K562 (cell line): ENCODE data around the gene WNK2. TPM values are rescaled to one million over a fixed set of nuclear protein-coding genes. Genes with fewer than 3 reads are reported as not detected.

Experiments
- ATAC-seq: fragments of 200-7000 bp; cut with Tn5 transposase; 3 replicates; pipeline ENCODE4 v1.9.1; 2020; ENCODE audit warnings: moderate library complexity
- BruUV-seq: library from RNA; stranded (reverse); fragments of 400-500 nt; replicated peaks from 2 replicates; lab custom pipeline; 2021; lab: Mats Ljungman, UMichigan
- CTCF ChIA-PET: fragments of 300-600 bp; formaldehyde crosslinking; extraction: SDS; loops from one replicate; lab custom pipeline; 2021; ENCODE audit warnings: low intra/inter-chr PET ratio; lab: Yijun Ruan, JAX
- POLR2A ChIA-PET: fragments of 300-600, 350-650 bp; sonication (Branson Sonifier 250); formaldehyde crosslinking; extraction: SDS; loops from one replicate; lab custom pipeline; 2021; ENCODE audit warnings: antibody characterized with exemption, inconsistent platforms; lab: Yijun Ruan, JAX
- DNase-seq, 4 experiments: peaks; one replicate each; pipeline versions ENCODE4 v3.0.0 to v3.0.0-alpha.2; 2011 to 2018; ENCODE audit warnings: low spot score in 3 of 4, mixed read lengths in 3 of 4; ENCODE audit errors: extremely low read depth in 1 of 4
- FAIRE-seq: peaks from 2 replicates; lab custom pipeline; 2011; peaks lifted over from hg19 to GRCh38; lab: Jason Lieb, UNC
- H2AFZ ChIP-seq: 2 replicates; pipeline ENCODE4 v1.6.0; 2011; ENCODE audit warnings: low read depth, low read length, control low read depth, inconsistent platforms
- H3K27ac ChIP-seq: fragments of 200-600 bp; 3 replicates; pipeline ENCODE4 v1.8.0; 2011; ENCODE audit warnings: low read depth, mild to moderate bottlenecking, control low read depth, inconsistent platforms, low read length, moderate library complexity, mixed read lengths; ENCODE audit errors: extremely low read depth
- H3K27me3 ChIP-seq, 2 experiments: fragments of 300-600 bp in 1 of 2; 2 replicates in 1 of 2; 3 replicates in 1 of 2; pipeline versions ENCODE4 v1.6.0 to v1.8.0; 2011; ENCODE audit warnings: inconsistent platforms in 2 of 2, low read length in 2 of 2, mild to moderate bottlenecking in 1 of 2, mixed read lengths in 1 of 2, moderate library complexity in 1 of 2; ENCODE audit not compliant: control insufficient read depth in 2 of 2, insufficient read depth in 2 of 2
- H3K36me3 ChIP-seq: fragments of 300-600 bp; 3 replicates; pipeline ENCODE4 v1.8.0; 2011; ENCODE audit warnings: mild to moderate bottlenecking, low read length, inconsistent platforms; ENCODE audit not compliant: control insufficient read depth, insufficient read depth
- H3K4me1 ChIP-seq, 2 experiments: fragments of 200-600 bp in 1 of 2; replicated peaks in 1 of 2; 2 replicates in 1 of 2; 3 replicates in 1 of 2; pipeline versions ENCODE4 v1.5.1 to v1.8.0; 2011; ENCODE audit warnings: inconsistent platforms in 2 of 2, low read length in 2 of 2, mild to moderate bottlenecking in 1 of 2, mixed read lengths in 1 of 2, moderate library complexity in 1 of 2; ENCODE audit not compliant: control insufficient read depth in 2 of 2, insufficient read depth in 2 of 2
- H3K4me2 ChIP-seq: 2 replicates; pipeline ENCODE4 v1.6.1; 2011; ENCODE audit warnings: low read length, control low read depth, inconsistent platforms, mixed read lengths; ENCODE audit not compliant: insufficient read depth
- H3K4me3 ChIP-seq: fragments of 200-600 bp; sonication (generic), shearing (Covaris generic); 2 replicates; pipeline ENCODE4 v1.5.1; 2016; ENCODE audit warnings: control low read depth, inconsistent platforms
- H3K79me2 ChIP-seq: fragments of 200-600 bp; 3 replicates; pipeline ENCODE4 v1.8.0; 2011; ENCODE audit warnings: low read length, inconsistent platforms; ENCODE audit not compliant: control insufficient read depth, insufficient read depth
- H3K9ac ChIP-seq, 2 experiments: 2 replicates each; pipeline versions ENCODE4 v1.6.0 to v1.6.1; 2011; ENCODE audit warnings: low read depth in 2 of 2, low read length in 2 of 2, control low read depth in 1 of 2, inconsistent platforms in 1 of 2, mild to moderate bottlenecking in 1 of 2, mixed read lengths in 1 of 2; ENCODE audit not compliant: insufficient read depth in 1 of 2
- H3K9me1 ChIP-seq: one replicate; pipeline ENCODE4 v1.6.0; 2011; ENCODE audit warnings: inconsistent platforms, mild to moderate bottlenecking, low read length, moderate library complexity; ENCODE audit not compliant: control insufficient read depth, insufficient read depth
- H3K9me3 ChIP-seq: replicated peaks from 2 replicates; pipeline ENCODE4 v1.5.1; 2011; ENCODE audit warnings: low read depth, low read length, inconsistent platforms; ENCODE audit not compliant: control insufficient read depth, insufficient read depth
- H4K20me1 ChIP-seq: replicated peaks from 2 replicates; pipeline ENCODE4 v1.6.1; 2011; ENCODE audit warnings: low read length, inconsistent platforms, mixed read lengths; ENCODE audit not compliant: control insufficient read depth, insufficient read depth
- CBFB ChIP-seq: sonication (generic); formaldehyde crosslinking; IDR thresholded peaks from 2 replicates; pipeline ENCODE4 v1.4.0; 2020; ENCODE audit warnings: mild to moderate bottlenecking, missing genetic modification reagents
- CREBBP ChIP-seq: IDR thresholded peaks from one replicate; pipeline ENCODE4 v1.6.1; 2012; ENCODE audit warnings: low read depth, mild to moderate bottlenecking, control low read depth, inconsistent platforms, low read length
- HNRNPK ChIP-seq: fragments of 200-400 bp; formaldehyde crosslinking; IDR thresholded peaks from one replicate; pipeline ENCODE4 v1.6.1; 2018; ENCODE audit warnings: mild to moderate bottlenecking, low read depth, low read length; ENCODE audit not compliant: poor library complexity, severe bottlenecking
- KAT8 ChIP-seq: fragments of 450-650 bp; IDR thresholded peaks from 2 replicates; pipeline ENCODE4 v1.6.1; 2016; ENCODE audit warnings: low read depth, mild to moderate bottlenecking
- KLF6 ChIP-seq: fragments of 250-450 bp; sonication (Bioruptor Pico); IDR thresholded peaks from 2 replicates; pipeline ENCODE4 v1.4.0; 2020; ENCODE audit warnings: mild to moderate bottlenecking, moderate library complexity, borderline replicate concordance
- MAFG ChIP-seq: fragments of 450-650 bp; conservative IDR thresholded peaks from 2 replicates; pipeline ENCODE4 v1.6.1; 2016; ENCODE audit warnings: missing genetic modification characterization, missing compliant biosample characterization
- MAZ ChIP-seq, 2 experiments: fragments of 450-650 bp in 1 of 2; sonication (generic) in 1 of 2; formaldehyde crosslinking; IDR thresholded peaks in 1 of 2; conservative IDR thresholded peaks in 1 of 2; 2 replicates each; pipeline versions ENCODE4 v1.4.0 to v1.5.0; 2020; ENCODE audit warnings: mild to moderate bottlenecking in 1 of 2, missing genetic modification reagents in 1 of 2
- MCM3 ChIP-seq: fragments of 450-650 bp; IDR thresholded peaks from 2 replicates; pipeline ENCODE4 v1.6.1; 2016
- NFE2L1 ChIP-seq: fragments of 450-650 bp; IDR thresholded peaks from 2 replicates; pipeline ENCODE4 v1.6.1; 2016; ENCODE audit warnings: missing genetic modification characterization, low read depth, mild to moderate bottlenecking, missing compliant biosample characterization, moderate library complexity, borderline replicate concordance
- NFRKB ChIP-seq: fragments of 450-650 bp; IDR thresholded peaks from 2 replicates; pipeline ENCODE4 v1.6.1; 2016; ENCODE audit warnings: low read depth
- NUFIP1 ChIP-seq: fragments of 450-650 bp; IDR thresholded peaks from 2 replicates; pipeline ENCODE4 v1.6.1; 2018; ENCODE audit not compliant: partially characterized antibody
- RBM15 ChIP-seq: fragments of 200-400 bp; formaldehyde crosslinking; IDR thresholded peaks from 2 replicates; pipeline ENCODE4 v1.6.1; 2018; ENCODE audit warnings: mild to moderate bottlenecking, low read length, moderate library complexity; ENCODE audit not compliant: insufficient read depth
- SUPT5H ChIP-seq: fragments of 450-650 bp; IDR thresholded peaks from 2 replicates; pipeline ENCODE4 v1.6.1; 2016
- TCF7 ChIP-seq: sonication (generic); IDR thresholded peaks from 2 replicates; pipeline ENCODE4 v1.6.1; 2016; ENCODE audit warnings: antibody characterized with exemption, borderline replicate concordance
- TEAD2 ChIP-seq: fragments of 450-650 bp; IDR thresholded peaks from 2 replicates; pipeline ENCODE4 v1.6.1; 2016; ENCODE audit warnings: missing genetic modification characterization, control low read depth, missing compliant biosample characterization
- ZNF146 ChIP-seq: IDR thresholded peaks from one replicate; pipeline ENCODE4 v1.6.1; 2018; ENCODE audit warnings: missing compliant biosample characterization; ENCODE audit not compliant: unreplicated experiment
- ZNF217 ChIP-seq: sonication (generic); formaldehyde crosslinking; IDR thresholded peaks from 2 replicates; pipeline ENCODE4 v1.8.0; 2022; ENCODE audit warnings: mild to moderate bottlenecking, missing genetic modification reagents
- WGBS: fragments of 100-300 bp; shearing (Covaris generic); methylation state at CpG from one replicate; pipeline ENCODE4 v1.1.6; 2016; ENCODE audit warnings: low coverage, mixed read lengths; ENCODE audit not compliant: insufficient coverage; ENCODE audit errors: missing lambda C conversion rate; 5-methylcytosine and 5-hydroxymethylcytosine counted together
- in situ Hi-C: fragments of 300-500 bp; cut with MboI; formaldehyde crosslinking; loops from 4 replicates; pipeline ENCODE4 v1.15.0; 2018; ENCODE audit warnings: inconsistent platforms, mixed read lengths
- intact Hi-C: fragments of 100-400 bp; cut with micrococcal nuclease; formaldehyde crosslinking; loops from 2 replicates; pipeline ENCODE4 v1.14.2; 2022
- polyA plus RNA-seq, 8 experiments: library from polyadenylated mRNA; depleted of rRNA in 4 of 8; stranded (reverse) in 5 of 8; unstranded in 3 of 8; fragments of >200 nt; fragmentation: Nextera tagmentation in 2 of 8; fragmentation: Illumina TruSeq in 1 of 8; extraction: Ambion mirVana in 2 of 8; extraction: Trizol in 1 of 8; gene quantifications; 2 replicates each; pipeline versions ENCODE4 v1.2.1 to v1.2.3, GENCODE V29; 2011 to 2014; ENCODE audit warnings: inconsistent platforms in 1 of 8, missing spikeins in 1 of 8
- total RNA-seq, 7 experiments: library from RNA; depleted of rRNA in 6 of 7; stranded (reverse); fragments of >200 nt in 6 of 7; fragmentation: Illumina TruSeq in 2 of 7; extraction: Trizol in 2 of 7; gene quantifications; 2 replicates each; pipeline versions ENCODE4 v1.2.1 to v1.2.3, GENCODE V29; 2011 to 2021; ENCODE audit warnings: low replicate concordance in 1 of 7
- TF ChIP-seq, protein P1 (sequence below): fragments of 450-650 bp; IDR thresholded peaks from 2 replicates; pipeline ENCODE4 v1.6.1; 2018; ENCODE audit warnings: mild to moderate bottlenecking, low read depth; ENCODE audit not compliant: partially characterized antibody

Gene WNK2
- total and polyA plus RNA-seq, 9 of the 15 experiments (the other 6 are each of a cell fraction or from before 2014, with no cell fraction given) = 0.36 to 3.3 (median 0.64) TPM; not detected in 2

DNA sequence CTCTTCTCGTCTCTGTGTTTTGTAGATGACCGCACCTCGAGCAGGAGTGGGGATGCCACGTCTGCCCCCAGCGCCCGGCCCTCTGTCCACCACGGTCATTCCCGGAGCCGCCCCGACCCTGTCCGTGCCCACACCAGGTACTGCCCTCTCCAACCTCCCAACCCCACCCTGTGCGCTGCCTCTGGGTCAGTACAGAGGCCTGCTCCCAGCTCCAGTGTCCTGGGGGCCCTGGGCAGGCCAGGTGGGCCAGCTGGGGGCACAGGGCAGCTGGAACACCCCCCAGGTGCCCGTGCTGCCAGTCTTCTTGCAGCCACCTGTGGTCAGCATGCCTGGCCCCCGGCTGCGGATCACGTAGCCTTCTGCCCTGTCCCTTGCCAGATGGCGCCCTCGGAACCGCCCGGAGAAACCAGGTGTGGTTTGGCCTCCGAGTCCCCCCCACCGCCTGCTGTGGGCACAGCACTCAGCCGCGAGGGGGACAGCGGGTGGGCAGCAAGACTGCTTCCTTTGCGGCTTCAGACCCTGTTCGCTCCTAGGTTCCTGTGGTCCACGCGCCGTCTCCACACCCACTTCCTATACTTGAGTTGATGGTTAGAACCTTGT is 133.7 kb downstream of the WNK2 start:
- Histone ChIP-seq H3K36me3 (no peaks in the 10 kb centered on the region), H3K4me2 (no peak overlapping the region), H4K20me1 (no peaks in the 10 kb centered on the region), H3K4me3 (no peak overlapping the region), H3K4me1 (peaks cover 0 to 14% of the 10 kb centered on the region in 2 experiments; a peak in 2 of 5 replicates), H3K9ac (no peak overlapping the region; a peak in 1 of 4 replicates), H3K27ac (no peak overlapping the region), H3K79me2 (no peaks in the 10 kb centered on the region), H3K27me3 (peaks cover 17 to 59% of the 10 kb centered on the region in 2 experiments; a peak in 4 of 5 replicates), H3K9me3 (no peaks in the 10 kb centered on the region), H2AFZ (no peak overlapping the region), H3K9me1 (no peaks in the 10 kb centered on the region)
- ChIA-PET POLR2A (interaction anchor here (0.8 to 1.3 kb wide), 2 partner anchors 9 to 150 kb away, joined by 3 read pairs; no protein-coding TSS in a partner anchor), CTCF (no interaction called here)
- WGBS = 3% methylated on average over 24 of the region's 30 CpGs
- DNase-seq (no peak), ATAC-seq (no peak), FAIRE-seq (no peak)
- intact Hi-C loops = no loop called here
- TF ChIP-seq SUPT5H = no peak
- no peak for TF ChIP-seq ZNF217
- no peak for TF ChIP-seq MAZ (CRISPR knock-in tag; conservative IDR thresholded peaks at IDR 0.05 in 1 of 2, IDR thresholded peaks at IDR 0.05 in 1 of 2)
- no peak for TF ChIP-seq ZNF146 (CRISPR knock-in tag)
- TF ChIP-seq KAT8 = no peak
- no peak for TF ChIP-seq CBFB (CRISPR knock-in tag)
- TF ChIP-seq NUFIP1 = no peak
- TF ChIP-seq MCM3 = no peak
- TF ChIP-seq, protein P1, sequence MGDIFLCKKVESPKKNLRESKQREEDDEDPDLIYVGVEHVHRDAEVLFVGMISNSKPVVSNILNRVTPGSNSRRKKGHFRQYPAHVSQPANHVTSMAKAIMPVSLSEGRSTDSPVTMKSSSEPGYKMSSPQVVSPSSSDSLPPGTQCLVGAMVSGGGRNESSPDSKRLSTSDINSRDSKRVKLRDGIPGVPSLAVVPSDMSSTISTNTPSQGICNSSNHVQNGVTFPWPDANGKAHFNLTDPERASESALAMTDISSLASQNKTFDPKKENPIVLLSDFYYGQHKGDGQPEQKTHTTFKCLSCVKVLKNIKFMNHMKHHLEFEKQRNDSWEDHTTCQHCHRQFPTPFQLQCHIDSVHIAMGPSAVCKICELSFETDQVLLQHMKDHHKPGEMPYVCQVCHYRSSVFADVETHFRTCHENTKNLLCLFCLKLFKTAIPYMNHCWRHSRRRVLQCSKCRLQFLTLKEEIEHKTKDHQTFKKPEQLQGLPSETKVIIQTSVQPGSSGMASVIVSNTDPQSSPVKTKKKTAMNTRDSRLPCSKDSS = no peak
- no peak for TF ChIP-seq NFRKB
- no peak for TF ChIP-seq RBM15
- TF ChIP-seq NFE2L1 = no peak
- no peak for TF ChIP-seq TCF7
- no peak for TF ChIP-seq HNRNPK
- TF ChIP-seq MAFG (tag) = no peak
- TF ChIP-seq CREBBP = no peak
- no peak for TF ChIP-seq KLF6 (CRISPR knock-in tag)
- no peak for TF ChIP-seq TEAD2 (tag)
- no TSS peak for BruUV-seq
- in situ Hi-C loops = loop anchor here (25.0 kb wide), 1 partner anchor 305 kb away; no protein-coding TSS in a partner anchor
